Hepatocyte (in vitro differentiated cells): Measurements from ENCODE around the gene ST6GAL1.

Experiments
- EZH2 ChIP-seq: fragments of 200-600 bp; sonication (generic); IDR thresholded peaks from 2 replicates; pipeline ENCODE4 v1.6.1; 2016; ENCODE audit warnings: antibody characterized with exemption, mild to moderate bottlenecking, borderline replicate concordance
- EZH2phosphoT487 ChIP-seq: fragments of 200-600 bp; sonication (generic); IDR thresholded peaks from one replicate; pipeline ENCODE4 v1.6.1; 2018; ENCODE audit warnings: antibody characterized with exemption, mild to moderate bottlenecking, low read depth, moderate library complexity; ENCODE audit not compliant: unreplicated experiment, severe bottlenecking
- TF ChIP-seq, protein P1 (sequence below): fragments of 200-600 bp; sonication (generic); IDR thresholded peaks from 2 replicates; pipeline ENCODE4 v1.5.1; 2016; ENCODE audit warnings: antibody characterized with exemption, mild to moderate bottlenecking; ENCODE audit not compliant: poor library complexity

DNA sequence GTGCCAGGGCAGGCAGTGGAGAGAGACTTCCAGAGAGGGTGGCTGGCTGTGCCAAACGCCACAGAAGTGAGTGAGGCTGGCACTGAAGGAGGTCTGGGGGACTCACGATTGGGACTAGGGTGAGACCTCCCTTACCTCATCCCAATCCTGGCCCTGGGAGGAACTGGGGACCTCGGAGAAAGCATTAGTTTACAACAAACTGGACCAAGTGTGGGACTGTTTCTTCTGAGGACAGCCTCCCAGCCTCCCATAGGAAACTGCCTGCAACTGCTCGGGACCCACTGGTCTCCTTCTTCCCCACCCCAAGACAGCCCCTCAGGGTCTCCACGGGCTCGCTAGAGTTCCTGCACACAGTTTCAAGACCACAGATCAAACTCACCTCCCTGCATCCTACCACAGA, 45.4 kb downstream of the ST6GAL1 start:
- TF ChIP-seq, protein P1, sequence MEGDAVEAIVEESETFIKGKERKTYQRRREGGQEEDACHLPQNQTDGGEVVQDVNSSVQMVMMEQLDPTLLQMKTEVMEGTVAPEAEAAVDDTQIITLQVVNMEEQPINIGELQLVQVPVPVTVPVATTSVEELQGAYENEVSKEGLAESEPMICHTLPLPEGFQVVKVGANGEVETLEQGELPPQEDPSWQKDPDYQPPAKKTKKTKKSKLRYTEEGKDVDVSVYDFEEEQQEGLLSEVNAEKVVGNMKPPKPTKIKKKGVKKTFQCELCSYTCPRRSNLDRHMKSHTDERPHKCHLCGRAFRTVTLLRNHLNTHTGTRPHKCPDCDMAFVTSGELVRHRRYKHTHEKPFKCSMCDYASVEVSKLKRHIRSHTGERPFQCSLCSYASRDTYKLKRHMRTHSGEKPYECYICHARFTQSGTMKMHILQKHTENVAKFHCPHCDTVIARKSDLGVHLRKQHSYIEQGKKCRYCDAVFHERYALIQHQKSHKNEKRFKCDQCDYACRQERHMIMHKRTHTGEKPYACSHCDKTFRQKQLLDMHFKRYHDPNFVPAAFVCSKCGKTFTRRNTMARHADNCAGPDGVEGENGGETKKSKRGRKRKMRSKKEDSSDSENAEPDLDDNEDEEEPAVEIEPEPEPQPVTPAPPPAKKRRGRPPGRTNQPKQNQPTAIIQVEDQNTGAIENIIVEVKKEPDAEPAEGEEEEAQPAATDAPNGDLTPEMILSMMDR = no peak
- no peak for TF ChIP-seq EZH2
- no peak for TF ChIP-seq EZH2phosphoT487
